AG10803 (cell line): Measurements from ENCODE around the gene LRP10.
A peak's percentile ranks its signal among the peaks of the same experiment; 100 is the strongest.

Source experiments
- DNase-seq: peaks from one replicate; pipeline ENCODE4 v3.0.0; 2010; ENCODE audit warnings: low read depth
- H3K4me3 ChIP-seq: 2 replicates; pipeline ENCODE4 v1.5.1; 2011; ENCODE audit warnings: mild to moderate bottlenecking, low read length, control low read depth
- CTCF ChIP-seq: conservative IDR thresholded peaks from 2 replicates; pipeline ENCODE4 v1.5.1; 2011; ENCODE audit warnings: mild to moderate bottlenecking, low read length, control low read depth, inconsistent platforms

LRP10 gene

GRCh38 chr14:22872833-22873520 is 1.4 kb downstream of the LRP10 start:
- H3K4me3 ChIP-seq: peak overlapping the region; percentile 82
- no peak for TF ChIP-seq CTCF
- peak; percentile 19 for DNase-seq

GRCh38 chr14:22875003-22875747 is 3.6 kb downstream of the LRP10 start:
- no peak for TF ChIP-seq CTCF
- no peak overlapping the region for H3K4me3 ChIP-seq
- DNase-seq: no peak

GRCh38 chr14:22875748-22876319 is 4.3 kb downstream of the LRP10 start:
- no peak for DNase-seq
- TF ChIP-seq CTCF: no peak
- no peak overlapping the region for H3K4me3 ChIP-seq

- no peak for TF ChIP-seq CTCF
- no peak overlapping the region for H3K4me3 ChIP-seq
- no peak for DNase-seq
Measured at GRCh38 chr14:22877000-22877501, 5.5 kb downstream of the LRP10 start.

- no peak overlapping the region for H3K4me3 ChIP-seq
- DNase-seq: no peak
- no peak for TF ChIP-seq CTCF
Measured at GRCh38 chr14:22878271-22879246, 7.0 kb downstream of the LRP10 start.

GRCh38 chr14:22882064-22882463 is 10.5 kb downstream of the LRP10 start:
- DNase-seq: no peak
- no peak for TF ChIP-seq CTCF
- H3K4me3 ChIP-seq: no peak overlapping the region
